ENCODE data around the gene THSD4. TPM values are rescaled to one million over a fixed set of nuclear protein-coding genes. Genes with fewer than 3 reads are reported as not detected.

Gene THSD4
- total RNA-seq, 2 experiments from 2014 or later = not detected

DNA sequence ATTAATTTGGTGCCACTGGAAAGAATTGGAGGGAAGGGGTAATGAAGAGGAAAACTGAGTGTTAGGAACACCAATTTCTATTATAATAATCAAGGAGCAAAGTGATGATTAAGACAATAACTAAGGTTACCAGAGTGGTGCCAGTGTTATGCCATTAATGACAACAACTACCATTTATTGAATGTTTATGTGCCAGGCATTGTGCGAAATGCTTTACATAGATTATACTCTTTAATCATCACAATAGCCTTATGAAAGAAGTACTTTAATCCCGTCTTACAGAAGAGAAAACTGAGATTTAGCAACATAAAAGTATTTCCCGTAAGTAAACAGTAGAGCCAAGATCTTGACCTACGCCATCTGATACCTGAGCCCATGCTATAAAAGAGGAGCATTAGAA is 507.8 kb downstream of the THSD4 start:
- no peaks in the 10 kb centered on the region for H4K20me1 ChIP-seq (ENCODE audit: insufficient read depth, low read length)
- H3K36me3 ChIP-seq (ENCODE audit: insufficient read depth, low read length) = no peaks in the 10 kb centered on the region
- no peaks in the 10 kb centered on the region for H3K9me2 ChIP-seq (ENCODE audit: insufficient read depth, low read length)
- H3K79me2 ChIP-seq (ENCODE audit: insufficient read depth, low read depth, low read length) = no peaks in the 10 kb centered on the region
- H3K27ac ChIP-seq (ENCODE audit: low read depth, low read length, poor library complexity, severe bottlenecking) = no peak overlapping the region
- ChIA-PET CTCF (ENCODE audit: unreplicated experiment) (no interaction called here), POLR2A (no interaction called here)
- H3K4me1 ChIP-seq (ENCODE audit: insufficient read depth, low read length, poor library complexity, severe bottlenecking) = no peaks in the 10 kb centered on the region
- H3K4me2 ChIP-seq (ENCODE audit: low read length) = no peak overlapping the region
- no TSS peak for BruUV-seq (replicated peaks)
- H3K4me3 ChIP-seq (ENCODE audit: low read depth, low read length, poor library complexity, severe bottlenecking) = no peak overlapping the region
- no peak overlapping the region for H2AFZ ChIP-seq (ENCODE audit: low read length)
- DNase-seq (ENCODE audit: low spot score) = no peak
- TF ChIP-seq CTCF (conservative IDR thresholded peaks at IDR 0.05; ENCODE audit: low read length) (no peak), EZH2phosphoT487 (IDR thresholded peaks at IDR 0.05; ENCODE audit: borderline replicate concordance, low read depth, low read length) (no peak)
- no peaks in the 10 kb centered on the region for H3K9me3 ChIP-seq (ENCODE audit: low read length)
- intact Hi-C loops (cut with micrococcal nuclease; ENCODE audit: unreplicated experiment) = no loop called here

- intact Hi-C loops (cut with micrococcal nuclease; ENCODE audit: unreplicated experiment) = no loop called here
- Histone ChIP-seq H4K20me1 (ENCODE audit: insufficient read depth, low read length) (no peaks in the 10 kb centered on the region), H3K79me2 (ENCODE audit: insufficient read depth, low read depth, low read length) (no peaks in the 10 kb centered on the region), H3K36me3 (ENCODE audit: insufficient read depth, low read length) (no peaks in the 10 kb centered on the region), H3K4me2 (ENCODE audit: low read length) (no peak overlapping the region), H3K27ac (ENCODE audit: low read depth, low read length, poor library complexity, severe bottlenecking) (no peak overlapping the region), H3K9me2 (ENCODE audit: insufficient read depth, low read length) (no peaks in the 10 kb centered on the region), H3K4me3 (ENCODE audit: low read depth, low read length, poor library complexity, severe bottlenecking) (no peak overlapping the region), H3K4me1 (ENCODE audit: insufficient read depth, low read length, poor library complexity, severe bottlenecking) (no peaks in the 10 kb centered on the region), H3K9me3 (ENCODE audit: low read length) (no peaks in the 10 kb centered on the region), H2AFZ (ENCODE audit: low read length) (no peak overlapping the region)
- CTCF ChIA-PET (ENCODE audit: unreplicated experiment) = no interaction called here
- no peak for DNase-seq (ENCODE audit: low spot score)
- BruUV-seq (replicated peaks) = no TSS peak
- POLR2A ChIA-PET = no interaction called here
- TF ChIP-seq CTCF (conservative IDR thresholded peaks at IDR 0.05; ENCODE audit: low read length) = no peak
- no peak for TF ChIP-seq EZH2phosphoT487 (IDR thresholded peaks at IDR 0.05; ENCODE audit: borderline replicate concordance, low read depth, low read length)
Observed at GRCh38 chr15:71626596-71627088, 511.4 kb downstream of the THSD4 start.

GRCh38 chr15:71627188-71627587 is 511.9 kb downstream of the THSD4 start:
- H3K9me2 ChIP-seq (ENCODE audit: insufficient read depth, low read length) = no peaks in the 10 kb centered on the region
- no peak overlapping the region for H3K27ac ChIP-seq (ENCODE audit: low read depth, low read length, poor library complexity, severe bottlenecking)
- no peaks in the 10 kb centered on the region for H3K4me1 ChIP-seq (ENCODE audit: insufficient read depth, low read length, poor library complexity, severe bottlenecking)
- no peaks in the 10 kb centered on the region for H4K20me1 ChIP-seq (ENCODE audit: insufficient read depth, low read length)
- ChIA-PET POLR2A (no interaction called here), CTCF (ENCODE audit: unreplicated experiment) (no interaction called here)
- TF ChIP-seq EZH2phosphoT487 (IDR thresholded peaks at IDR 0.05; ENCODE audit: borderline replicate concordance, low read depth, low read length) (no peak), CTCF (conservative IDR thresholded peaks at IDR 0.05; ENCODE audit: low read length) (no peak)
- intact Hi-C loops (cut with micrococcal nuclease; ENCODE audit: unreplicated experiment) = no loop called here
- H3K4me3 ChIP-seq (ENCODE audit: low read depth, low read length, poor library complexity, severe bottlenecking) = no peak overlapping the region
- no peaks in the 10 kb centered on the region for H3K79me2 ChIP-seq (ENCODE audit: insufficient read depth, low read depth, low read length)
- BruUV-seq (replicated peaks) = no TSS peak
- H3K9me3 ChIP-seq (ENCODE audit: low read length) = no peaks in the 10 kb centered on the region
- no peaks in the 10 kb centered on the region for H3K36me3 ChIP-seq (ENCODE audit: insufficient read depth, low read length)
- H2AFZ ChIP-seq (ENCODE audit: low read length) = no peak overlapping the region
- no peak for DNase-seq (ENCODE audit: low spot score)
- no peak overlapping the region for H3K4me2 ChIP-seq (ENCODE audit: low read length)
